HCT116 (cell line): ENCODE measurements around the gene ARRDC3. TPM values are rescaled to one million over a fixed set of nuclear protein-coding genes. Genes with fewer than 3 reads are reported as not detected.

Experiments
- ATAC-seq: fragments of 200-7000 bp; cut with Tn5 transposase; 2 replicates; pipeline ENCODE4 v1.9.1; 2020; ENCODE audit warnings: mild to moderate bottlenecking, moderate library complexity
- BruUV-seq: library from RNA; stranded (reverse); fragments of 400-500 nt; replicated peaks from 2 replicates; lab custom pipeline; 2021; lab: Mats Ljungman, UMichigan
- CTCF ChIA-PET: fragments of 300-600 bp; sonication (Branson Sonifier 250); formaldehyde crosslinking; loops from one replicate; lab custom pipeline; 2021; ENCODE audit warnings: antibody characterized with exemption; lab: Charles Lee
- POLR2A ChIA-PET: fragments of 300-600, 350-600 bp; sonication (Branson Sonifier 250); formaldehyde crosslinking; loops from one replicate; lab custom pipeline; 2021; ENCODE audit warnings: antibody characterized with exemption; lab: Charles Lee
- RAD21 ChIA-PET, 2 experiments: fragments of 300-600 bp; sonication (Branson Sonifier 250); formaldehyde crosslinking; loops; one replicate each; lab custom pipeline; 2023; ENCODE audit warnings: low total read pairs in 2 of 2; ENCODE audit not compliant: uncharacterized antibody in 2 of 2, unreplicated experiment in 2 of 2, low non-redundant PET in 1 of 2; lab: Charles Lee
- DNase-seq: peaks from one replicate; pipeline ENCODE4 v3.0.0-alpha.2; 2010; ENCODE audit warnings: low read depth, low spot score
- H2AFZ ChIP-seq: fragments of 200-600 bp; shearing (Covaris generic), sonication (generic); 2 replicates; pipeline ENCODE4 v1.6.1; 2017; ENCODE audit warnings: low read depth, mixed run types, mixed read lengths, antibody characterized with exemption, low read length; ENCODE audit not compliant: poor library complexity, severe bottlenecking
- H3K27ac ChIP-seq: 2 replicates; pipeline ENCODE4 v1.5.1; 2012; ENCODE audit warnings: low read depth, low read length
- H3K27me3 ChIP-seq: fragments of 200-600 bp; sonication (generic); 2 replicates; pipeline ENCODE4 v1.6.1; 2016; ENCODE audit warnings: mixed run types, low read length, mixed read lengths; ENCODE audit not compliant: insufficient read depth
- H3K36me3 ChIP-seq, 2 experiments: fragments of 200-500 bp in 1 of 2; fragments of 200-600 bp in 1 of 2; sonication (Bioruptor generic) in 1 of 2; sonication (generic) in 1 of 2; 2 replicates each; pipeline versions ENCODE4 v1.5.1 to v1.6.1; 2014 to 2016; ENCODE audit warnings: low read length in 2 of 2, inconsistent platforms in 1 of 2, mixed read lengths in 1 of 2, mixed run types in 1 of 2; ENCODE audit not compliant: insufficient read depth in 2 of 2, control insufficient read depth in 1 of 2
- H3K4me1 ChIP-seq, 2 experiments: fragments of 200-600 bp in 1 of 2; sonication (generic) in 1 of 2; 2 replicates each; pipeline versions ENCODE4 v1.5.1 to v1.6.1; 2012 to 2017; ENCODE audit warnings: low read length in 2 of 2, inconsistent platforms in 1 of 2, mild to moderate bottlenecking in 1 of 2, mixed read lengths in 1 of 2, mixed run types in 1 of 2, moderate library complexity in 1 of 2; ENCODE audit not compliant: insufficient read depth in 2 of 2, control insufficient read depth in 1 of 2
- H3K4me2 ChIP-seq: fragments of 200-600 bp; sonication (generic); 2 replicates; pipeline ENCODE4 v1.6.1; 2017; ENCODE audit warnings: mixed run types, low read length, mixed read lengths
- H3K4me3 ChIP-seq, 2 experiments: fragments of 200-600 bp in 1 of 2; sonication (generic) in 1 of 2; replicated peaks in 1 of 2; 2 replicates each; pipeline ENCODE4 v1.5.1; 2011 to 2016; ENCODE audit warnings: low read length in 2 of 2, control low read depth in 1 of 2, low read depth in 1 of 2, mild to moderate bottlenecking in 1 of 2, mixed read lengths in 1 of 2, mixed run types in 1 of 2
- H3K79me2 ChIP-seq: fragments of 200-600 bp; sonication (generic); 2 replicates; pipeline ENCODE4 v1.6.1; 2017; ENCODE audit warnings: mild to moderate bottlenecking, mixed run types, low read length, moderate library complexity, mixed read lengths; ENCODE audit not compliant: insufficient read depth
- H3K9ac ChIP-seq: fragments of 200-600 bp; sonication (generic); 2 replicates; pipeline ENCODE4 v1.6.1; 2016; ENCODE audit warnings: low read length, mixed read lengths
- H3K9me2 ChIP-seq: fragments of 200-600 bp; sonication (generic), shearing (Covaris generic); 2 replicates; pipeline ENCODE4 v1.6.1; 2017; ENCODE audit warnings: mixed run types, mild to moderate bottlenecking, moderate library complexity; ENCODE audit not compliant: insufficient read depth
- H3K9me3 ChIP-seq, 2 experiments: fragments of 200-500 bp in 1 of 2; fragments of 200-600 bp in 1 of 2; sonication (Bioruptor generic) in 1 of 2; sonication (generic) in 1 of 2; 2 replicates each; pipeline ENCODE4 v1.6.1; 2014 to 2017; ENCODE audit warnings: low read length in 2 of 2, mixed read lengths in 2 of 2, inconsistent platforms in 1 of 2, low read depth in 1 of 2, mild to moderate bottlenecking in 1 of 2, mixed run types in 1 of 2, moderate library complexity in 1 of 2; ENCODE audit not compliant: control insufficient read depth in 1 of 2, insufficient read depth in 1 of 2
- H4K20me1 ChIP-seq: fragments of 200-600 bp; sonication (generic), shearing (Covaris generic); 2 replicates; pipeline ENCODE4 v1.6.1; 2017; ENCODE audit warnings: mixed run types, mild to moderate bottlenecking, moderate library complexity; ENCODE audit not compliant: insufficient read depth
- CBX3 ChIP-seq: IDR thresholded peaks from 2 replicates; pipeline ENCODE4 v1.6.1; 2012; ENCODE audit warnings: low read depth
- EGR1 ChIP-seq: IDR thresholded peaks from 2 replicates; pipeline ENCODE4 v1.6.1; 2012; ENCODE audit warnings: low read depth
- FOSL1 ChIP-seq: IDR thresholded peaks from 2 replicates; pipeline ENCODE4 v1.6.1; 2012; ENCODE audit warnings: low read depth
- POLR2A ChIP-seq: IDR thresholded peaks from 2 replicates; pipeline ENCODE4 v1.7.0; 2011; ENCODE audit warnings: borderline replicate concordance; ENCODE audit not compliant: insufficient read depth, insufficient read length; ENCODE audit errors: extremely low read depth
- RAD21 ChIP-seq: IDR thresholded peaks from 2 replicates; pipeline ENCODE4 v1.6.1; 2012; ENCODE audit warnings: low read depth, mild to moderate bottlenecking
- REST ChIP-seq: IDR thresholded peaks from 2 replicates; pipeline ENCODE4 v1.6.1; 2012; ENCODE audit warnings: low read depth
- SIN3A ChIP-seq: IDR thresholded peaks from 2 replicates; pipeline ENCODE4 v1.6.1; 2012; ENCODE audit warnings: low read depth
- SP1 ChIP-seq: IDR thresholded peaks from 2 replicates; pipeline ENCODE4 v1.6.1; 2012; ENCODE audit warnings: low read depth
- SRF ChIP-seq: IDR thresholded peaks from 2 replicates; pipeline ENCODE4 v1.6.1; 2012; ENCODE audit warnings: low read depth
- TCF7L2 ChIP-seq: IDR thresholded peaks from 2 replicates; pipeline ENCODE4 v1.7.0; 2011; ENCODE audit warnings: borderline replicate concordance, inconsistent platforms; ENCODE audit not compliant: insufficient read depth, insufficient read length; ENCODE audit errors: extremely low read depth
- ZBTB33 ChIP-seq: IDR thresholded peaks from 2 replicates; pipeline ENCODE4 v1.6.1; 2011; ENCODE audit warnings: mild to moderate bottlenecking, low read length, moderate library complexity; ENCODE audit not compliant: insufficient replicate concordance; ENCODE audit errors: extremely low read depth
- ZFX ChIP-seq: fragments of 450-650 bp; IDR thresholded peaks from 2 replicates; pipeline ENCODE4 v1.6.1; 2017
- ZNF274 ChIP-seq: fragments of 200-500 bp; sonication (Bioruptor generic); IDR thresholded peaks from 2 replicates; pipeline ENCODE4 v1.6.1; 2014; ENCODE audit warnings: mild to moderate bottlenecking, low read depth, low read length, inconsistent platforms
- intact Hi-C: fragments of 100-400 bp; cut with micrococcal nuclease; formaldehyde crosslinking; loops from 2 replicates; pipeline ENCODE4 v1.10.0; 2022
- total RNA-seq: library from RNA; stranded (reverse); gene quantifications from one replicate; pipeline ENCODE4 v1.2.1, GENCODE V29; 2021; ENCODE audit not compliant: unreplicated experiment

ARRDC3 gene
- total RNA-seq, 1 experiment from 2014 or later: 41.5 TPM

DNA sequence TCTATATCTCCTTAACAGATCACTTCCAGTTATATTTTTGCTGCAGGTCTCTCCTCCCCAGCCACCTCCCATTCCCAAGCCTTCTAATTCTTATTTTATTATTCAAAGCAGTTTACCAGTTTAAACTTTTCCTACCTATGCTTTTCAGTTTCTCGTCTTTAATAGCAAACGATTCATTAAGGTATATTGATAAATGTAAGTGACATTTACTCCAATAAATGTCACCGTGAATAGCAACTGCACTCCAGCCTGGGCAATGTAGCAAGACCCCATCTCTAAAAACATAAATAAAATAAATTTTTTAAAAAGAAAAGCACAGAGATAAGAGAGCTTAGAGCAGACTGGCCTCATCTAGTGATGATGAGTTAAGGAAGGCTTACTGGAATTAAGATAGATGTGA, 42.6 kb downstream of the ARRDC3 start:
- no peak overlapping the region for H3K27ac ChIP-seq
- no peaks in the 10 kb centered on the region for H4K20me1 ChIP-seq
- H2AFZ ChIP-seq: no peak overlapping the region
- BruUV-seq: no TSS peak
- H3K9me2 ChIP-seq: no peaks in the 10 kb centered on the region
- ChIA-PET CTCF (no interaction called here), RAD21 (no interaction called here), POLR2A (no interaction called here)
- no peaks in the 10 kb centered on the region for H3K36me3 ChIP-seq
- intact Hi-C loops: no loop called here
- H3K4me3 ChIP-seq: no peak overlapping the region
- ATAC-seq: no peak
- no peaks in the 10 kb centered on the region for H3K9me3 ChIP-seq
- no peaks in the 10 kb centered on the region for H3K79me2 ChIP-seq
- no peaks in the 10 kb centered on the region for H3K4me1 ChIP-seq
- TF ChIP-seq RAD21: no peak
- no peak for TF ChIP-seq CBX3
- no peak for TF ChIP-seq TCF7L2
- no peak for TF ChIP-seq SP1
- TF ChIP-seq FOSL1: no peak
- TF ChIP-seq ZFX: no peak
- no peak for TF ChIP-seq POLR2A
- TF ChIP-seq REST: no peak
- TF ChIP-seq SIN3A: no peak
- TF ChIP-seq ZNF274: no peak
- no peak for TF ChIP-seq ZBTB33
- TF ChIP-seq EGR1: no peak
- TF ChIP-seq SRF: no peak
- H3K9ac ChIP-seq: no peak overlapping the region
- DNase-seq: no peak
- H3K27me3 ChIP-seq: no peaks in the 10 kb centered on the region
- no peak overlapping the region for H3K4me2 ChIP-seq
